GM23338 (cell line): ENCODE measurements around the gene SCGB3A1. TPM values are rescaled to one million over a fixed set of nuclear protein-coding genes. Genes with fewer than 3 reads are reported as not detected.

Source experiments
- ATAC-seq: fragments of 200-7000 bp; cut with Tn5 transposase; 3 replicates; pipeline ENCODE4 v1.9.1; 2020
- DNase-seq: peaks from one replicate; pipeline ENCODE4 v3.0.0-alpha.2; 2015; ENCODE audit warnings: low spot score
- H2AFZ ChIP-seq: fragments of 200-600 bp; sonication (generic); 2 replicates; pipeline ENCODE4 v1.8.0; 2016; ENCODE audit warnings: antibody characterized with exemption, mild to moderate bottlenecking, moderate library complexity
- H3F3A ChIP-seq: fragments of 200-600 bp; sonication (generic); replicated peaks from 2 replicates; pipeline ENCODE4 v1.8.0; 2017; ENCODE audit warnings: antibody characterized with exemption, mixed run types, low read depth
- H3K27ac ChIP-seq: fragments of 200-600 bp; sonication (generic); 2 replicates; pipeline ENCODE4 v1.6.1; 2016; ENCODE audit warnings: low read depth
- H3K27me3 ChIP-seq: fragments of 200-600 bp; sonication (generic); 2 replicates; pipeline ENCODE4 v1.8.0; 2016; ENCODE audit warnings: mild to moderate bottlenecking, mixed run types, moderate library complexity; ENCODE audit not compliant: insufficient read depth
- H3K36me3 ChIP-seq: fragments of 200-600 bp; sonication (generic); 2 replicates; pipeline ENCODE4 v1.8.0; 2016; ENCODE audit warnings: mild to moderate bottlenecking; ENCODE audit not compliant: insufficient read depth
- H3K4me1 ChIP-seq: fragments of 200-600 bp; sonication (generic); 2 replicates; pipeline ENCODE4 v1.8.0; 2016; ENCODE audit warnings: mild to moderate bottlenecking, moderate library complexity; ENCODE audit not compliant: insufficient read depth
- H3K4me2 ChIP-seq: fragments of 200-600 bp; sonication (generic); 2 replicates; pipeline ENCODE4 v1.7.1; 2017; ENCODE audit warnings: mixed run types
- H3K4me3 ChIP-seq: fragments of 200-600 bp; sonication (generic); 2 replicates; pipeline ENCODE4 v1.6.1; 2016; ENCODE audit warnings: mixed run types
- H3K79me2 ChIP-seq: fragments of 200-600 bp; sonication (generic); replicated peaks from 2 replicates; pipeline ENCODE4 v1.8.0; 2017; ENCODE audit warnings: mild to moderate bottlenecking; ENCODE audit not compliant: insufficient read depth
- H3K9me2 ChIP-seq: fragments of 200-600 bp; sonication (generic); 2 replicates; pipeline ENCODE4 v1.8.0; 2017; ENCODE audit not compliant: insufficient read depth
- H4K20me1 ChIP-seq: fragments of 200-600 bp; sonication (generic); replicated peaks from 2 replicates; pipeline ENCODE4 v1.8.0; 2017; ENCODE audit warnings: mild to moderate bottlenecking; ENCODE audit not compliant: insufficient read depth
- H3K27ac Mint-ChIP-seq: 2 replicates; pipeline ENCODE4 v1.8.0; 2020; ENCODE audit warnings: inconsistent platforms, mild to moderate bottlenecking, moderate library complexity, mixed read lengths
- H3K27me3 Mint-ChIP-seq: 3 replicates; pipeline ENCODE4 v1.8.0; 2022; ENCODE audit warnings: low read depth, mild to moderate bottlenecking, moderate library complexity, mixed read lengths, inconsistent platforms; ENCODE audit not compliant: insufficient read depth, poor library complexity
- H3K36me3 Mint-ChIP-seq: 3 replicates; pipeline ENCODE4 v1.8.0; 2021; ENCODE audit warnings: low read depth, mild to moderate bottlenecking, inconsistent platforms, moderate library complexity, mixed read lengths
- H3K4me1 Mint-ChIP-seq: 3 replicates; pipeline ENCODE4 v1.8.0; 2020; ENCODE audit warnings: mild to moderate bottlenecking, inconsistent platforms, mixed read lengths
- H3K4me3 Mint-ChIP-seq: 3 replicates; pipeline ENCODE4 v1.8.0; 2021; ENCODE audit warnings: moderate library complexity, mild to moderate bottlenecking, inconsistent platforms, mixed read lengths
- H3K9me3 Mint-ChIP-seq: 3 replicates; pipeline ENCODE4 v1.8.0; 2020; ENCODE audit warnings: moderate library complexity, mild to moderate bottlenecking, inconsistent platforms, mixed read lengths
- CREB1 ChIP-seq: fragments of 250-450 bp; sonication (Bioruptor Pico); IDR thresholded peaks from 2 replicates; pipeline ENCODE4 v1.5.0; 2020; ENCODE audit warnings: low read depth, mild to moderate bottlenecking, moderate library complexity
- CTCF ChIP-seq, 2 experiments: fragments of 200-600 bp in 1 of 2; sonication (generic) in 1 of 2; conservative IDR thresholded peaks; 2 replicates each; pipeline versions ENCODE4 v1.5.1 to v1.6.1; 2016 to 2017; ENCODE audit warnings: antibody characterized with exemption in 2 of 2, low read depth in 2 of 2, mild to moderate bottlenecking in 2 of 2, moderate library complexity in 1 of 2
- ETS1 ChIP-seq: IDR thresholded peaks from 2 replicates; pipeline ENCODE4 v1.6.1; 2016; ENCODE audit warnings: antibody characterized with exemption
- EZH2 ChIP-seq: fragments of 200-600 bp; sonication (generic); IDR thresholded peaks from one replicate; pipeline ENCODE4 v1.8.0; 2017; ENCODE audit warnings: antibody characterized with exemption, mild to moderate bottlenecking, low read depth; ENCODE audit not compliant: unreplicated experiment
- EZH2phosphoT487 ChIP-seq: fragments of 200-600 bp; sonication (generic); IDR thresholded peaks from one replicate; pipeline ENCODE4 v1.8.1; 2018; ENCODE audit warnings: antibody characterized with exemption; ENCODE audit not compliant: unreplicated experiment
- JUNB ChIP-seq: IDR thresholded peaks from one replicate; pipeline ENCODE4 v1.6.1; 2016; ENCODE audit warnings: antibody characterized with exemption; ENCODE audit not compliant: unreplicated experiment
- NANOG ChIP-seq: IDR thresholded peaks from 2 replicates; pipeline ENCODE4 v1.6.1; 2016; ENCODE audit warnings: antibody characterized with exemption, borderline replicate concordance
- POLR2AphosphoS5 ChIP-seq: IDR thresholded peaks from 2 replicates; pipeline ENCODE4 v1.6.1; 2016; ENCODE audit warnings: antibody characterized with exemption, low read depth
- REST ChIP-seq: IDR thresholded peaks from one replicate; pipeline ENCODE4 v1.6.1; 2018; ENCODE audit warnings: antibody characterized with exemption; ENCODE audit not compliant: unreplicated experiment
- STAT1 ChIP-seq: IDR thresholded peaks from one replicate; pipeline ENCODE4 v1.6.1; 2016; ENCODE audit warnings: antibody characterized with exemption; ENCODE audit not compliant: unreplicated experiment
- ZNF114 ChIP-seq: fragments of 250-450 bp; sonication (Bioruptor Pico); IDR thresholded peaks from 2 replicates; pipeline ENCODE4 v1.5.0; 2020; ENCODE audit warnings: mild to moderate bottlenecking, moderate library complexity
- ZNF331 ChIP-seq: fragments of 250-450 bp; sonication (Bioruptor Pico); IDR thresholded peaks from 2 replicates; pipeline ENCODE4 v1.5.0; 2020; ENCODE audit warnings: low read depth, mild to moderate bottlenecking, moderate library complexity
- ZNF462 ChIP-seq: fragments of 250-450 bp; sonication (Bioruptor Pico); IDR thresholded peaks from 2 replicates; pipeline ENCODE4 v1.5.0; 2020; ENCODE audit warnings: mild to moderate bottlenecking, moderate library complexity
- polyA plus RNA-seq: library from polyadenylated mRNA; unstranded; fragments of >200 nt; fragmentation: Nextera tagmentation; extraction: Ambion mirVana; gene quantifications from 2 replicates; pipeline ENCODE4 v1.2.1, GENCODE V29; 2016
- total RNA-seq: library from RNA; depleted of rRNA; stranded (reverse); fragments of >200 nt; shearing (Covaris generic); gene quantifications from 2 replicates; pipeline ENCODE4 v1.2.3, GENCODE V29; 2014

The SCGB3A1 gene
- total and polyA plus RNA-seq, 2 experiments from 2014 or later = not detected

- H3K27me3 Mint-ChIP-seq = peaks cover 12% of the 10 kb centered on the region
- Histone ChIP-seq H2AFZ (no peak overlapping the region), H3F3A (no peaks in the 10 kb centered on the region), H3K27ac (no peak overlapping the region), H3K9me2 (no peaks in the 10 kb centered on the region), H3K79me2 (no peaks in the 10 kb centered on the region), H3K36me3 (no peaks in the 10 kb centered on the region), H3K4me3 (no peak overlapping the region), H4K20me1 (no peaks in the 10 kb centered on the region), H3K27me3 (no peaks in the 10 kb centered on the region), H3K4me1 (no peaks in the 10 kb centered on the region), H3K4me2 (no peak overlapping the region)
- ATAC-seq (no peak), DNase-seq (no peak)
- TF ChIP-seq STAT1 = no peak
- no peak for TF ChIP-seq ETS1
- TF ChIP-seq JUNB = no peak
- TF ChIP-seq EZH2 = no peak
- TF ChIP-seq CTCF (conservative IDR thresholded peaks at IDR 0.05; ENCODE audit: low read depth in 2 of 2) = no peak
- TF ChIP-seq POLR2AphosphoS5 = no peak
- TF ChIP-seq ZNF331 = no peak
- TF ChIP-seq NANOG = no peak
- no peak for TF ChIP-seq ZNF462 (CRISPR knock-in tag)
- TF ChIP-seq EZH2phosphoT487 = no peak
- TF ChIP-seq ZNF114 (CRISPR knock-in tag) = no peak
- no peak for TF ChIP-seq CREB1
- no peak for TF ChIP-seq REST
- no peaks in the 10 kb centered on the region for H3K9me3 Mint-ChIP-seq
- no peaks in the 10 kb centered on the region; the same call in 2 of the 3 replicates for H3K36me3 Mint-ChIP-seq
- 0 out of 3 replicates have a peak, but pooled peaks cover 5% of the 10 kb centered on the region for H3K4me1 Mint-ChIP-seq
- no peak overlapping the region for H3K4me3 Mint-ChIP-seq
- H3K27ac Mint-ChIP-seq = no peak overlapping the region
Measured at GRCh38 chr5:180609817-180610550, 18.7 kb upstream of the SCGB3A1 start.
